Measurements from ENCODE around the gene ZSWIM8.

Gene ZSWIM8

DNA sequence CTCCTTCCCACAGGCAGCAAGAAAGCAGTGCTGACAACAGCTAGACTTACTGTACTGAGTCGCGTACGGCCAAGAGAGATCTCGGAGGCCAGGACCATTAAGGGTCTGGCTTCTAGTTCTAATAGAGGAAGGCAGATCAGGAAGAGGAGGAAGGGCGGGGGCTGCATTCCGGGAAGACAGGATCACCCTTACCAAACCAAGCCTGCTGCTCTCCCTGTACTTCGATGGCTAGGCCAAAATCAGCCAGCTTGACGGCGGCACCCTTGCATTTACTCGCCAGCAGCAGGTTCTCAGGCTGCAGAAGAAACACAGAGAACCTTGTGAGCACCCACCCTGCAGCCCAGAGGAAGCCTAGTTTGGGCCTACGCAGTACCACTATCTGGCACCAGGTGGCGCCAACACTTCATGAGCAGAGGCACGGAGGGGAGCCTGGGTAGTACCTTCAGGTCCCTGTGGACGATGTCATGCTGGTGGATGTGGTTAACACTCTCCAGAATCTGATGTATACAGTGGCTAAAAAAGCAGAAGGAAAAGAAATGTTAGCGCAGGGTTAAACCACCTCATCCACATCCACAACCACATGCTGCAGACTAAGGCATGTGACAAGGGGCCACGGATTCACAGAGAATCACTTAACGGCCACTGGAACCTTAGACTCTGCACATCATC lies 63.5 kb downstream of the ZSWIM8 start:
- H3K4me1 ChIP-seq (ENCODE audit: control insufficient read depth, insufficient read depth, low read length) = no peaks in the 10 kb centered on the region
- no peak overlapping the region for H3K27ac ChIP-seq (ENCODE audit: extremely low read depth, low read depth, low read length)
- peaks cover 7 to 64% of the 10 kb centered on the region in 2 experiments; a peak in 2 of 3 replicates for H3K36me3 ChIP-seq (ENCODE audit: control insufficient read depth in 2 of 2, insufficient read depth in 1 of 2, low read length in 2 of 2)
- TF ChIP-seq ZNF629 (tag by site-specific recombination; IDR thresholded peaks at IDR 0.05) (peak; percentile 56; the same call in 1 of the 2 replicates), CTCF (tag by site-specific recombination; IDR thresholded peaks at IDR 0.05) (peak; percentile 94), ZNF654 (tag by site-specific recombination; IDR thresholded peaks at IDR 0.05; ENCODE audit: low read depth) (peak; percentile 88), ZBTB10 (tag by site-specific recombination; IDR thresholded peaks at IDR 0.05) (no peak), SP7 (tag by site-specific recombination; IDR thresholded peaks at IDR 0.05) (0 out of 2 replicates have a peak, but pooled peaks have one; percentile 15), ZNF529 (tag by site-specific recombination; IDR thresholded peaks at IDR 0.05; ENCODE audit: insufficient replicate concordance) (no peak), ZNF768 (tag by site-specific recombination; IDR thresholded peaks at IDR 0.05) (no peak), ZNF23 (tag by site-specific recombination; IDR thresholded peaks at IDR 0.05; ENCODE audit: borderline replicate concordance) (no peak), ZNF266 (tag by site-specific recombination; IDR thresholded peaks at IDR 0.05; ENCODE audit: low read depth) (no peak), ZSCAN18 (tag by site-specific recombination; IDR thresholded peaks at IDR 0.05) (no peak), ZNF585B (tag by site-specific recombination; IDR thresholded peaks at IDR 0.05) (no peak), ZNF2 (tag by site-specific recombination; IDR thresholded peaks at IDR 0.05) (peak; percentile 69; the same call in 1 of the 2 replicates), ZNF148 (tag by site-specific recombination; IDR thresholded peaks at IDR 0.05; ENCODE audit: borderline replicate concordance) (no peak), ZNF580 (tag by site-specific recombination; IDR thresholded peaks at IDR 0.05) (no peak), ZNF362 (tag by site-specific recombination; IDR thresholded peaks at IDR 0.05) (no peak), ZNF221 (tag by site-specific recombination; IDR thresholded peaks at IDR 0.05; ENCODE audit: borderline replicate concordance) (no peak), ZBTB17 (tag by site-specific recombination; IDR thresholded peaks at IDR 0.05) (0 out of 2 replicates have a peak, but pooled peaks have one; percentile 18), ZNF433 (tag by site-specific recombination; IDR thresholded peaks at IDR 0.05; ENCODE audit: low read depth) (no peak), ZNF660 (tag by site-specific recombination; IDR thresholded peaks at IDR 0.05) (peak; percentile 54; the same call in 1 of the 2 replicates)
- TF ChIP-seq, protein P1, sequence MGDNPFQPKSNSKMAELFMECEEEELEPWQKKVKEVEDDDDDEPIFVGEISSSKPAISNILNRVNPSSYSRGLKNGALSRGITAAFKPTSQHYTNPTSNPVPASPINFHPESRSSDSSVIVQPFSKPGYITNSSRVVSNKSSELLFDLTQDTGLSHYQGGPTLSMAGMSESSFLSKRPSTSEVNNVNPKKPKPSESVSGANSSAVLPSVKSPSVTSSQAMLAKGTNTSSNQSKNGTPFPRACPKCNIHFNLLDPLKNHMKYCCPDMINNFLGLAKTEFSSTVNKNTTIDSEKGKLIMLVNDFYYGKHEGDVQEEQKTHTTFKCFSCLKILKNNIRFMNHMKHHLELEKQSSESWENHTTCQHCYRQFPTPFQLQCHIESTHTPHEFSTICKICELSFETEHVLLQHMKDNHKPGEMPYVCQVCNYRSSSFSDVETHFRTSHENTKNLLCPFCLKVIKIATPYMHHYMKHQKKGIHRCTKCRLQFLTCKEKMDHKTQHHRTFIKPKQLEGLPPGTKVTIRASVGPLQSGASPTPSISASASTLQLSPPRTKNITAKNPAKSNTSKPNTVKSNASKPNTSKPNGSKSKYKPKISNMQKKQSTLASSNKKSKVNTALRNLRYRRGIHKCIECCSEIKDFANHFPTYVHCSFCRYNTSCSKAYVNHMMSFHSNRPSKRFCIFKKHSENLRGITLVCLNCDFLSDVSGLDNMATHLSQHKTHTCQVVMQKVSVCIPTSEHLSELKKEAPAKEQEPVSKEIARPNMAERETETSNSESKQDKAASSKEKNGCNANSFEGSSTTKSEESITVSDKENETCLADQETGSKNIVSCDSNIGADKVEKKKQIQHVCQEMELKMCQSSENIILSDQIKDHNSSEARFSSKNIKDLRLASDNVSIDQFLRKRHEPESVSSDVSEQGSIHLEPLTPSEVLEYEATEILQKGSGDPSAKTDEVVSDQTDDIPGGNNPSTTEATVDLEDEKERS (tag by site-specific recombination; IDR thresholded peaks at IDR 0.05) = no peak
- TF ChIP-seq, protein P2, sequence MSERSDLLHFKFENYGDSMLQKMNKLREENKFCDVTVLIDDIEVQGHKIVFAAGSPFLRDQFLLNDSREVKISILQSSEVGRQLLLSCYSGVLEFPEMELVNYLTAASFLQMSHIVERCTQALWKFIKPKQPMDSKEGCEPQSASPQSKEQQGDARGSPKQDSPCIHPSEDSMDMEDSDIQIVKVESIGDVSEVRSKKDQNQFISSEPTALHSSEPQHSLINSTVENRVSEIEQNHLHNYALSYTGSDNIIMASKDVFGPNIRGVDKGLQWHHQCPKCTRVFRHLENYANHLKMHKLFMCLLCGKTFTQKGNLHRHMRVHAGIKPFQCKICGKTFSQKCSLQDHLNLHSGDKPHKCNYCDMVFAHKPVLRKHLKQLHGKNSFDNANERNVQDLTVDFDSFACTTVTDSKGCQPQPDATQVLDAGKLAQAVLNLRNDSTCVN (tag by site-specific recombination; optimal IDR thresholded peaks at IDR 0.05) = no peak

More for the DNA sequence above, 63.5 kb downstream of the ZSWIM8 start:
- Histone ChIP-seq H3K9me3 (ENCODE audit: control insufficient read depth, insufficient read depth, low read depth, low read length) (no peaks in the 10 kb centered on the region), H3K4me3 (ENCODE audit: low read depth, low read length) (no peak overlapping the region)
- POLR2A ChIA-PET = interaction anchor here (0.6 to 2.1 kb wide), 2 partner anchors 31 to 219 kb away, joined by 4 to 9 read pairs; no protein-coding TSS in a partner anchor
- CTCF ChIA-PET = interaction anchor here (0.5 to 12.7 kb wide), 29 partner anchors 9 to 265 kb away, joined by 3 to 267 read pairs (median 4); partner anchors contain the start of gene CAMK2G

Measured in HEK293 (cell line).